ENCODE data around the gene RTL10.

Gene RTL10

DNA sequence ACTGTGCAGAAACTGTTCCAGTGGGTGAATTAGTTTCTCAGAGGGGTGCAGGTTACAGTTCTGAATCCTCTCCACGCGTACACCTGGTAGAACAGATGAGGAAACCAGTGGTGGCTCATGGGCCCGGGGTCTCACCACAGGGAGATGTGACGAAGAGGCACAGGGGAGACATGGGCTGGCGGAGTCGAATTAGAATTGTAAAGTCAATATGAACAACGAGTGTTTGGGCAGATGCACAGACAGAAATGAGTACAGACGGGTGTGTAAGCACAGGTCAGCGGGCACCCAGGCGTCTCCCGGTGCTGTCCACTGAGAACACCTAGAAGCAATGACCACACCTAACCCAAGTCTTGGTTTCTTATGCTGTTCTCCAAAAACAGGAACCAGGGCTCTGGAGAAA, 41.8 kb downstream of the RTL10 start:
- no peak for DNase-seq (ENCODE audit: insufficient read length, low spot score)
- no peak for FAIRE-seq

DNA sequence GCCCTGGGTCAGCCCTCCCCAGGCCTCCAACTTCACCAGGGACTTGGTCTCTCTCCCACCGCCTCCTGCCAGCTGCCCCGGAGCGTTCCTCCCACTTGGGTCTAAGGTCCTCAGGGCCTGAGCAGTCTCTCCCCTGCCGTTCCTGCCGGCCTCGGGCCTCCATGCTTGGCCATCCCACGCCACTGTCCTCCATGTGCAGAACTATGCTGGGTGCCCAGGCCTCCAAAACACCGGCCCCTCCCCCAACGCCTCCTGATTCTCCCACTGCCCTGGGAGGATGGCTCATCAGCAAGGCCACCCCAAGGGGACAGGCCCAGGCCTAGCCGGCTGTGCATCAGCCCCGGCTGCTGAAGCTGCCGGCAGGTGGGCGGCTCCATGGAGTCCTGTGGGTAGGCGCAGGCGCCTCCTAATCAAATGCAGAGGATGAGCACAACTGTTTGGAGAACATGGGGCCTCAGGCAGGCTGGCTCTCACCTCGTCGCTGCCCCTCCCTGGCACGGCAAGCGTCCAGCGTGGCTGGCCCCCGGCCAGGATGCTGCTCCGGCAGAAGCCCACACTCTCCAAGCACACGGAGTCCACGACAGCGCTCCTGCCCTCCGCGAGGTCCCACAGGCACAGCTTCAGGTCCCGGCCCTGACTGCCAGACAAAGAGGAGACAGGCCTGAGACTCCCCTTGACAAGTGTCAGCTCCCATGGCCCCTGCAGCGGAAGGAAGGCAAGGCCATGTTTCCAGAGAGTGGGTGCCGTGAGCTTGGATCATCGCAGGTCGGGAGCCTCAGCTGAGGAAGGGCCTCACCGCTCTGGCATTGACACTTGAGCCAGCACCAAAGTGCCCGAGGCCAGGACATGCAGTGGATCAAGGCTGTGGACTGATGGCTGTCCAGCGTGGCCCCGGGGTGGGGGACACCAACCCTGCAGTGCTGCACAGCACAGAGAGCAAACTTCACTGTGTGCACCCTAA, 42.6 kb downstream of the RTL10 start:
- FAIRE-seq = no peak

DNA sequence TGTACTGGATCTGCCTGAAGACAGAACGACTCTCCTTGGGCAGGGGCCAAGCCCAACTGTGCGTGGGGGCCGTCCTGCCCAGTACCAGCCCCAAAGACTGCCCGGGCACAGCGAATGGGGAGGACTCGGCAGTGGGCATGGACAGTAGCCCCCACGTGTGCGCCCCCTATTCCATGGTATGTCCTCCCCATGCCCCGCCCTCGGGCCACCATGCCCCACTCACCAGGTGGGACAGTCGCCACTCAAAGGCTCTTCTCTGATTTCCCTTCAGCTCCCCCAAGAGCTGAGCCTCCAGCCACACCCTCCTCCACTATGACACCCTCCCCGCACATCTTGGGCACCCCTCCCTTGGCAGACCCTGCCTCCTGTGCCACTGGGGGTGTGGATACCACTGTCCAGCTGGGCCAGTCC, 43.5 kb downstream of the RTL10 start:
- no peak for FAIRE-seq
- DNase-seq (ENCODE audit: insufficient read length, low spot score) = no peak

More for the DNA sequence above, 42.6 kb downstream of the RTL10 start:
- DNase-seq (ENCODE audit: insufficient read length, low spot score) = no peak

DNA sequence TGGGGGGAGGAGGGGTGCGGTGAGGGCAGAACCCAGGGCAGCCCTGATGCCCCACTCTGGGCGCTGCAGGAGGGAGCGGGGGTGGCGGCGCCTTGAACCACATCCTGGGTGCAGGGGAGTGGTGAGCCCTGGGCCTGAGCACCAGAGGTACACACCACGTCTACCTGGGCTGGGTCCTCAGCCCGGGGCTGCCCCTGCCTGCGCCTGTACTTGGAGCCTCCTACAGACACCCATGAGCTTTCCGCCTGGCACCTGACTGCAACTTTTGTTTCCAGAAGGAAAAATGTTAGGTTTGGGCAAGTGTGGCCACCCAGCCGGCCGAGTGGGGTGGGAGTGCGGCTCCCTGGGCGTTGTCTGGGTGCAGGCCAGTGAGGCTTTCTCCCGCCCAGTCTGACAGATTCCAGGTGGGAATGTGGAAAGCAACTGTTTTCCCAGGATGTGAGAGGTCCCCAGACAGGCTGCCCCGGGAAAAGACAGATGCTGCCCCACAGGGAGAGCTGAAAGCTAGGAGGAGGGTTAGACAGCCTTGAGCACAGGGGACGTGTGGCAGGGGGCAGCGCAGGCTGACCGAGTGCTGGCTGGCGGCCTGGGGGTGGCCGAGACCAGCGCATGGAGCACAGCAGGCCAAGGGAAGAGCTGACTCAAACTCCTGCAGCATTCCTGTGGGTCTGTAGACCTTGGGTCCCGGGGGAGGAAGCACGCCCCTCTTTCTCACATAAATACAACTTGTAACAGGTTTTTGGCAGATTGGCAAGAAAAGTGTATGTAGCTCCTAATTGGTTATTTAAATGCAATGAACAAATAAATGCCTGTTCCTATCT, 44.1 kb downstream of the RTL10 start:
- FAIRE-seq (no peak), DNase-seq (ENCODE audit: insufficient read length, low spot score) (no peak)

DNA sequence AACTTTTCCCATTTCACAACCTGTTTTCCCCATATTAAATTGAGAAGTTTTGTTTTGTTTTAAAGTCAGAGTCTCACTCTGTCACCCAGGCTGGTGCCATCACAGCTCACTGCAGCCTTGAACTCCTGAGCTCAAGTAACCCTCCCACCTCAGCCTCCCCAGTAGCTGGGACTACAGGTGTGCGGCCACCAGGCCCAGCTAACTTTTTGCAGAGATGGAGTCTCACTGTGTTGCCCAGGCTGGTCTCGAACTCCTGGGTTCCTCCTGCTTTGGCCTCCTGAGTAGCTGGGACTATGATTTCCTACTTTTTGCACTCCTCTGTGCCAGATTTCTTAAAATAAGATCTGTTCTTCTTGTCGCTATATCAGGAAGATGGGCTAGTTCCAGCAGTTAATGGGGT, 44.9 kb downstream of the RTL10 start:
- DNase-seq (ENCODE audit: insufficient read length, low spot score) (no peak), FAIRE-seq (no peak)

DNA sequence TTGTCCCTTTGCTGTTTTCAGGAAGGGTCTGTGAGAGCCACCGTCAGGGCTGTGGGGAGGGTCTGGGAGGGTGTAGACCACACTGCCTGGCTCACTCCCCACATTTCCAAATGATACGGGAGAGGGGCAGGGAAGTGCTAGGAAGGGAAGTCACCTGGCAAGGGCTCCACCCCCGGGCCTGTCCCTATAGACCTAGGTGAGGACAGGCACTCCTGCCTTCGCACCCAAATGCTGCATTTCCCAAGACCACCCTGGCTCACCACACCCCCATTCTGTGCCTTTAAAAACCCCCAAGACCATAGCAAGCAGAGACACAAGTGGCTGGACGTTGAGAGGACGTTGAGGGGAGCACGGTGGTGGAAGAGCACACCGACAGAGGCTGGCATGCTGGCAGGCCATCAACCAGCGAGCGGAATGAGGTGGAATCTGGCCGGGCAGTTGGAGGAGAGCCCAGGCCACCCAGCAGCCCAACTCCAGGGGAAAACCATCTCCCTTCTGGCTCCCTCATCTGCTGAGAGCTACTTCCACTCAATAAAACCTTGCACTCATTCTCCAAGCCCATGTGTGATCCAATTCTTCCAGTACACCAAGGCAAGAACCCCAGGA, 45.7 kb downstream of the RTL10 start:
- FAIRE-seq (no peak), DNase-seq (ENCODE audit: insufficient read length, low spot score) (no peak)

DNA sequence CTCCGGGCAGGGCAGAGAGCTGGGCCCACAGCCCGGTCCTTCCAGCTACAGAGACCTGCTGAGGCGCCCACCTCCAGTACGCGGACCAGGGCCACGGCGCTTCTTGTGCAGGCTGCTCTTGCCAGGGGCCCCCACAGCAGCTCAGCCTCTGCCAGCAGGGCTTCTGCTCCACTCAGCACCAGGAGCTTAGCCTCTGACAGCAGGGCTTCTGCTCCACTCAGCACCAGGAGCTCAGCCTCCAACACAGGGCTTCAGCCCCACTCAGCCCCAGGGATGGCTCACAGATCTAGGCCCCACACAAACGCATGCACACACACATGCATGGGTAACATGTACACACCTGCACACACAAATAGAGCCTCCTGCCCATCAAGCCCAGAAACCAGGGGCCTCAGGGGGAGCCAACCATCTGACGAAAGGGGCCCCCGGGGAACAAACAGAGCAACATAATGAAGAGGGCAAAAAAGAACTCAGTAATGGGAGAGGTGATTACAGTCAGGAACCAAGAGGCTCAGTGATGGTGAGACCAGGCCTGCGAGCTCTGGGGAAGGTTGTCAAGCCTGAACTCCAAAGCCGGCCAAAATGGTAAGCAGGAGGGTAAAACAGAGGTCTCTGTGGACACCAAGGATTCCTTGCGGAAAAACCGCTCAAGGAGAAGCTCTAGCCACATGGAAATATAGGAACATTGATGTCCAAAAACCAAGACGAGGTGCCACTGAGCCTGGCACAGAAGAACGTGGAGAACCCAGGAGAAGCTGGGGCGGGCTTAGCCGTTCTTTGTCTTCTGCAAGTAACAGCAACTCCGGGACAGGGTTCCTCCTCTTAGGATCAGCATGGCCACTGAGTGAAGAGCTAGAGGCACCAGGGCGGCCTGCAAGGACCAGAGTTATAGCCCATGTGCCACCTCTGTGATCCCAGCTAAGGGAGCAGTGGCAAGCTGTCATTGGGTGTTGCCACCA, 46.5 kb downstream of the RTL10 start:
- FAIRE-seq (no peak), DNase-seq (ENCODE audit: insufficient read length, low spot score) (no peak)

DNA sequence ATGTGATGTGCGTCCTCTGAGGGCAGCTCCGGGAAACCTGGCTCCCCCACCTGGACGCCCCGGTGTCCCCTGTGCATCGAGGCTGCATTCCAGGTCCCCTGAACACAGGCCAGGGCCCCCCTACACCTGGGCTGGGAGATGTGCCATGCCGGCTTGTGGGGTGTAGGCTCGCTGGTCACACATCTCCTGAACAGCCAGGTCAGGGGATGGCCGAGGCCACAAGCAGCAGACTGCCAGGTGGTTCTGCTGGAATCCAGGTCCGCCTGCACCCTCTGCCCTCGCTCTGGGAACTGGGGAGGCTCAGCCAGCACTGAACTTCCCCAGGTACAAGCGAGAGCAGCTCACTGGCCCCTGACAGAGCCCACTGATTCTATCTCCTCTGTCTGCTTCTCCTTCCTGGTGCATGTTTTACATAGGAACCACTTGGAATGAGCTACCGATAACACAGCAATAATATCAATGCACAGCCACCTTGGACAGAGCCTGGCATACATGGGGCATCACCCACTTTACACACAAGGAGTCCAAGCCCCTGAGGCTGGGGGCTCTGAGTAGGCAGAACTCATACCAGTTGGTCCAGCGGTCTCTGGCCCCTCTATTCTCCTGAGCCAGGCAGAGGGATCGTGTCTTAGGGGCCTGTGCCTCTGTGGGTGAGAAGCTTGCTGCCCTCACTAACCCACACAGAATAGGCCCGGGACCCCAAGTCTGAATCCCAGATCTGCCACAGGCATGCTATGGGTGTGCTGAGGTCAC, 47.3 kb downstream of the RTL10 start:
- FAIRE-seq (no peak), DNase-seq (ENCODE audit: insufficient read length, low spot score) (no peak)

DNA sequence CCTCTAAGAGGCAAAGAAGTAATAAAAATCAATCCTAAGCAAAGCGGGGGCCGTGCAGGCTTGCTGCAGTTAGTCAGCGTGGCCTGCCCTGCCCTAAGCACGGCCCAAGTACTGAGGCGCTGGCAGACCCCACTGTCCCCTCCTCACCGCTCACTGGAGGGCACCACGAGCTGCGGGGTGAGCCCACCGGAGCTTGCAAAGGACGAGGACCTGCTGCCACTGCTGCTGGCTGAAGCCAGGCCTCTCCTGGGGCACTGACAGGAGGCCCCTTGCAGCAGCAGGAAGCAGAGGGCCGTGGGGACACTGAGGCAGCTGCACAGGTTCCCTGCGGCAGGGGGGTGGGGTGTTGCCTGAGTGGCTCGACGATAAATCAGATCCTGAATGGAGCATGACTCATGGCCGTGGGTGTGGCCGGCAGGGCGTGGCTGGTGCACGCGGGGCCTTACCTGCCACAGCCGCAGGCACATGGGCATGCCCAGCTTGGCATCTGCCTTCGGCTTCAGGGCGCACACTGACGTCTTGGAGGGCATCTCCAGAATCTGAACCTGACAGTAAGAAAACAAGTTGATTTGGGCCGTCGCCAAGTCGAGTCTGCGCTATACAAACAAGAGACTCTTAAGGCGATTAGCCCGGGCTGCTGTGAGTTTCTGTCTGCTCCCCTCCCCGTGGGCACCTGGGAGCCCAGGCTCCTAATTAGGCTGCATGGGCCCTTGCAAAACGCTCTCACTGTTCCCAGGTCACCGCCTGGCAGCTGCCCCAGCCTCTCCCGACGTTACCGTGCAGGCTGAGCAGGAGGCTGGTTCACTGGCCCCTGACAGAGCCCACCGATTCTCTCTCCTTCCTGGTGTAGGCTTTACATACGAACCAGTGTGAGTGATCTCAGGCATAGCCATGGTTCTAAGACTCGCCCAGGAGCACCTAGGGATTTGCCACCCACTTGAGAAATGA, 48.2 kb downstream of the RTL10 start:
- DNase-seq (ENCODE audit: insufficient read length, low spot score) = no peak
- FAIRE-seq = no peak

DNA sequence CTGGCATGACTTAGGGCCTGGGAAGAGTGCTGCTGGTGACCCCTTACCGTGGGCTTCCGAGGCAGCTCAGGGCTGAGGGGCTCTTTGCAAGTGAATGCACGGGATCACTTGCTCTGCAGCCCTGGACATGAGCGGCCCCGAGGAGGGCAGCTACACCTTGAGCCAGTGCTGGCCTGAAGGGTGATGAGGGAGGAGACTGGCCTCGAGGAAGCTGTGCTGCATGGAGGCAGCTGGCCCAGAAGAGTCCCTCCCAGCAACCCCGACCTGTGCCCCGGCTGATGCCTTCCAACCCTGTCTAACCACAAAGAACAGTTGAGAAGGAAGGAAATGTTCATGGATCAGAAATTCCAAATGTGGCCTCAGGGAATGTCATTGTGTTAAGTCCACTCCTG, 48.9 kb downstream of the RTL10 start:
- DNase-seq (ENCODE audit: insufficient read length, low spot score) (no peak), FAIRE-seq (no peak)
